SK-N-SH treated with all-trans-retinoic acid at 6 μM for 48 hours (cell line): ENCODE measurements around the gene TTLL6.

Experiments used
- ATAC-seq: fragments of 200-7000 bp; cut with Tn5 transposase; 3 replicates; pipeline ENCODE4 v1.9.1; 2020; ENCODE audit warnings: mild to moderate bottlenecking, moderate library complexity
- ARNTL ChIP-seq: fragments of 450-650 bp; formaldehyde crosslinking; IDR thresholded peaks from 2 replicates; pipeline ENCODE4 v1.5.0; 2020; ENCODE audit warnings: low read depth, mild to moderate bottlenecking, moderate library complexity, borderline replicate concordance
- BACH2 ChIP-seq: fragments of 250-450 bp; sonication (Bioruptor Pico); IDR thresholded peaks from 2 replicates; pipeline ENCODE4 v1.9.0; 2021; ENCODE audit warnings: mild to moderate bottlenecking, borderline replicate concordance
- CSDC2 ChIP-seq: fragments of 250-450 bp; sonication (Bioruptor Pico); IDR thresholded peaks from 2 replicates; pipeline ENCODE4 v1.5.0; 2020; ENCODE audit warnings: mild to moderate bottlenecking, moderate library complexity
- ESRRG ChIP-seq: fragments of 250-450 bp; sonication (Bioruptor Pico); IDR thresholded peaks from 2 replicates; pipeline ENCODE4 v1.6.1; 2021; ENCODE audit warnings: mild to moderate bottlenecking
- OSR1 ChIP-seq: fragments of 250-450 bp; sonication (Bioruptor Pico); IDR thresholded peaks from 2 replicates; pipeline ENCODE4 v1.8.0; 2022; ENCODE audit warnings: moderate library complexity, mild to moderate bottlenecking, inconsistent platforms
- PPARA ChIP-seq: fragments of 250-450 bp; sonication (Bioruptor Pico); IDR thresholded peaks from 2 replicates; pipeline ENCODE4 v1.5.0; 2020; ENCODE audit warnings: mild to moderate bottlenecking, borderline replicate concordance
- RARB ChIP-seq: fragments of 250-450 bp; sonication (Bioruptor Pico); IDR thresholded peaks from 2 replicates; pipeline ENCODE4 v1.8.0; 2021; ENCODE audit warnings: mild to moderate bottlenecking, moderate library complexity
- SNAI2 ChIP-seq: fragments of 250-450 bp; sonication (Bioruptor Pico); IDR thresholded peaks from 2 replicates; pipeline ENCODE4 v1.5.0; 2020; ENCODE audit warnings: mild to moderate bottlenecking, moderate library complexity
- TCF4 ChIP-seq: fragments of 250-450 bp; sonication (Bioruptor Pico); IDR thresholded peaks from 2 replicates; pipeline ENCODE4 v1.8.0; 2021; ENCODE audit warnings: mild to moderate bottlenecking, moderate library complexity, borderline replicate concordance
- TOX ChIP-seq: fragments of 250-450 bp; sonication (Bioruptor Pico); IDR thresholded peaks from 2 replicates; pipeline ENCODE4 v1.8.0; 2021; ENCODE audit warnings: mild to moderate bottlenecking, moderate library complexity, borderline replicate concordance
- ZC3H10 ChIP-seq: fragments of 250-450 bp; sonication (Bioruptor Pico); IDR thresholded peaks from 2 replicates; pipeline ENCODE4 v1.5.1; 2021; ENCODE audit warnings: mild to moderate bottlenecking, moderate library complexity
- ZFP3 ChIP-seq: fragments of 250-450 bp; sonication (Bioruptor Pico); IDR thresholded peaks from 2 replicates; pipeline ENCODE4 v1.5.0; 2020; ENCODE audit warnings: mild to moderate bottlenecking, moderate library complexity
- ZFP30 ChIP-seq: fragments of 450-650 bp; formaldehyde crosslinking; IDR thresholded peaks from 2 replicates; pipeline ENCODE4 v1.5.0; 2022; ENCODE audit warnings: mild to moderate bottlenecking, moderate library complexity
- ZNF565 ChIP-seq: fragments of 450-650 bp; formaldehyde crosslinking; conservative IDR thresholded peaks from 2 replicates; pipeline ENCODE4 v1.5.0; 2020; ENCODE audit warnings: low read depth, mild to moderate bottlenecking, moderate library complexity
- ZNF70 ChIP-seq: fragments of 450-650 bp; formaldehyde crosslinking; IDR thresholded peaks from 2 replicates; pipeline ENCODE4 v1.5.0; 2020; ENCODE audit warnings: mild to moderate bottlenecking, moderate library complexity
- ZNF8 ChIP-seq: fragments of 450-650 bp; formaldehyde crosslinking; IDR thresholded peaks from 2 replicates; pipeline ENCODE4 v1.5.0; 2020; ENCODE audit warnings: mild to moderate bottlenecking, moderate library complexity
- TF ChIP-seq, protein P1 (sequence below): fragments of 250-450 bp; sonication (Bioruptor Pico); IDR thresholded peaks from 2 replicates; pipeline ENCODE4 v1.8.0; 2021; ENCODE audit warnings: low read depth, mild to moderate bottlenecking, moderate library complexity, borderline replicate concordance
- TF ChIP-seq, protein P2 (sequence below): fragments of 250-450 bp; sonication (Bioruptor Pico); IDR thresholded peaks from 2 replicates; pipeline ENCODE4 v1.8.0; 2020; ENCODE audit warnings: mild to moderate bottlenecking, moderate library complexity, borderline replicate concordance
- TF ChIP-seq, protein P3 (sequence below): fragments of 250-450 bp; sonication (Bioruptor Pico); IDR thresholded peaks from 2 replicates; pipeline ENCODE4 v1.5.1; 2020; ENCODE audit warnings: low read depth, mild to moderate bottlenecking, moderate library complexity
- TF ChIP-seq, protein P4 (sequence below): fragments of 250-450 bp; sonication (Bioruptor Pico); IDR thresholded peaks from 2 replicates; pipeline ENCODE4 v1.5.1; 2021; ENCODE audit warnings: mild to moderate bottlenecking, moderate library complexity
- TF ChIP-seq, protein P5 (sequence below): fragments of 250-450 bp; sonication (Bioruptor Pico); IDR thresholded peaks from 2 replicates; pipeline ENCODE4 v1.5.0; 2020; ENCODE audit warnings: mild to moderate bottlenecking, moderate library complexity

The TTLL6 gene

DNA sequence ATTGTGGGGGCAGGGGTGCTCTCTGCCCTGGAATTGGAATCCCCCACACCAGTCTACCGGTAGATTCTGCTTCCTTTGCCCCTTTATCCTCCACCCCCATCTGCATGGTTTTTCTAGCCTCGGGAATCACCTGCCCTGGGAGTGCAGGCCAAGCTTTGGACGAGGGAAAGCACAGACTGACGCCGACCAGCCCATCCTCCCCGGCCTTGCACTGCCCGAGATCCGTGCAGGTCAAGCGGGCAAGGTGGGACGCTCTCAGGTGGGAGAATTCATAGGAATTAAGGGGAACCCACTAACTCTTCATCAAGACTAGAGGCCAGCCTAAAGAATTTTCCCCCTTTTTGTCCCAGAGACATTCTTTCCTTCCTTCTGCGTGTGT, 78.6 kb downstream of the TTLL6 start:
- TF ChIP-seq, protein P1, sequence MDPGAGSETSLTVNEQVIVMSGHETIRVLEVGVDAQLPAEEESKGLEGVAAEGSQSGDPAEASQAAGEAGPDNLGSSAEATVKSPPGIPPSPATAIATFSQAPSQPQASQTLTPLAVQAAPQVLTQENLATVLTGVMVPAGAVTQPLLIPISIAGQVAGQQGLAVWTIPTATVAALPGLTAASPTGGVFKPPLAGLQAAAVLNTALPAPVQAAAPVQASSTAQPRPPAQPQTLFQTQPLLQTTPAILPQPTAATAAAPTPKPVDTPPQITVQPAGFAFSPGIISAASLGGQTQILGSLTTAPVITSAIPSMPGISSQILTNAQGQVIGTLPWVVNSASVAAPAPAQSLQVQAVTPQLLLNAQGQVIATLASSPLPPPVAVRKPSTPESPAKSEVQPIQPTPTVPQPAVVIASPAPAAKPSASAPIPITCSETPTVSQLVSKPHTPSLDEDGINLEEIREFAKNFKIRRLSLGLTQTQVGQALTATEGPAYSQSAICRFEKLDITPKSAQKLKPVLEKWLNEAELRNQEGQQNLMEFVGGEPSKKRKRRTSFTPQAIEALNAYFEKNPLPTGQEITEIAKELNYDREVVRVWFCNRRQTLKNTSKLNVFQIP (CRISPR knock-in tag), result no peak
- no peak for TF ChIP-seq ARNTL (CRISPR knock-in tag)
- no peak for TF ChIP-seq ZFP3 (CRISPR knock-in tag)
- TF ChIP-seq ZNF565 (CRISPR knock-in tag), result no peak
- no peak for TF ChIP-seq ZFP30 (CRISPR knock-in tag)
- TF ChIP-seq ZC3H10, result no peak
- TF ChIP-seq CSDC2 (CRISPR knock-in tag), result no peak
- TF ChIP-seq ZNF8 (CRISPR knock-in tag), result no peak
- no peak for TF ChIP-seq BACH2 (CRISPR knock-in tag)
- TF ChIP-seq, protein P2, sequence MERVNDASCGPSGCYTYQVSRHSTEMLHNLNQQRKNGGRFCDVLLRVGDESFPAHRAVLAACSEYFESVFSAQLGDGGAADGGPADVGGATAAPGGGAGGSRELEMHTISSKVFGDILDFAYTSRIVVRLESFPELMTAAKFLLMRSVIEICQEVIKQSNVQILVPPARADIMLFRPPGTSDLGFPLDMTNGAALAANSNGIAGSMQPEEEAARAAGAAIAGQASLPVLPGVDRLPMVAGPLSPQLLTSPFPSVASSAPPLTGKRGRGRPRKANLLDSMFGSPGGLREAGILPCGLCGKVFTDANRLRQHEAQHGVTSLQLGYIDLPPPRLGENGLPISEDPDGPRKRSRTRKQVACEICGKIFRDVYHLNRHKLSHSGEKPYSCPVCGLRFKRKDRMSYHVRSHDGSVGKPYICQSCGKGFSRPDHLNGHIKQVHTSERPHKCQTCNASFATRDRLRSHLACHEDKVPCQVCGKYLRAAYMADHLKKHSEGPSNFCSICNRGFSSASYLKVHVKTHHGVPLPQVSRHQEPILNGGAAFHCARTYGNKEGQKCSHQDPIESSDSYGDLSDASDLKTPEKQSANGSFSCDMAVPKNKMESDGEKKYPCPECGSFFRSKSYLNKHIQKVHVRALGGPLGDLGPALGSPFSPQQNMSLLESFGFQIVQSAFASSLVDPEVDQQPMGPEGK (CRISPR knock-in tag), result no peak
- ATAC-seq, result no peak

DNA sequence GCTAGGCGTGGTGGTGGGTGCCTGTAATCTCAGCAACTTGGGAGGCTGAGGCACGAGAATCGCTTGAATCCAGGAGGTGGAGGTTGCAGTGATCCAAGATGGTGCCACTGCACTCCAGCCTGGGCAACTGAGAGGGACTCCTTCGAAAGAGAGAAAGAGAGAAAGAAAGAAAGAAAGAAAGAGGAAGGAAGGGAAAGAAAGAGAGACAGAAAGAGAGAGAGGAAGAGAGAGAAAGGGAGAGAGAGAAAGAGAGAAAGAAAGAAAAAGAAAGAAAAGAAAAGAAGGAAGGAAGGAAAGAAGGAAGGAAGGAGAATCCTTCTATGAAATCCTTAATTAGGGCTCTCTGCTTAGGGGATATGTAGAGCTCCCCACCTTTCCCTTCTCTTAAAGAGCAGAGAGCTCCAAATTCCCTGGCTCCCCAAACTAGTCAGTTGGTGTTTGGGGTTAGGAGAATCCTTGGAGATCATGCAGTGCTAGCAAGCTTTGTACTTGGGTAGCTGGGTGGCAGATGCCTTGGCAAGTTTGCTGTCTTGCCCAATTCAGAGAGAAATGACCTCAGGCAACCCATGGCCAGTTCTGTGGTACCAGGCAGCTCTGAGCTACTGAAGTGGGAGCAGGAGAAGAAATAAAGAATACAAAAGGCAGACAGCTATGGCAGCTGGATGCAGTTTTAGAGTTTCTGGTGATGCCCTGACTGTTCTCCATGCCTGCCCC, 79.5 kb downstream of the TTLL6 start:
- ATAC-seq, result no peak
- TF ChIP-seq ZFP3 (CRISPR knock-in tag) (no peak), BACH2 (CRISPR knock-in tag) (no peak), TOX (CRISPR knock-in tag) (no peak), ZFP30 (CRISPR knock-in tag) (no peak), ESRRG (CRISPR knock-in tag) (no peak), ZNF70 (CRISPR knock-in tag) (no peak), ZNF8 (CRISPR knock-in tag) (no peak), PPARA (no peak), ARNTL (CRISPR knock-in tag) (no peak), RARB (CRISPR knock-in tag) (no peak), ZNF565 (CRISPR knock-in tag) (no peak), ZC3H10 (no peak), SNAI2 (CRISPR knock-in tag) (no peak), TCF4 (CRISPR knock-in tag) (no peak), OSR1 (CRISPR knock-in tag) (no peak)
- TF ChIP-seq, protein P2 (CRISPR knock-in tag), result no peak
- TF ChIP-seq, protein P1 (CRISPR knock-in tag), result no peak
- TF ChIP-seq, protein P3, sequence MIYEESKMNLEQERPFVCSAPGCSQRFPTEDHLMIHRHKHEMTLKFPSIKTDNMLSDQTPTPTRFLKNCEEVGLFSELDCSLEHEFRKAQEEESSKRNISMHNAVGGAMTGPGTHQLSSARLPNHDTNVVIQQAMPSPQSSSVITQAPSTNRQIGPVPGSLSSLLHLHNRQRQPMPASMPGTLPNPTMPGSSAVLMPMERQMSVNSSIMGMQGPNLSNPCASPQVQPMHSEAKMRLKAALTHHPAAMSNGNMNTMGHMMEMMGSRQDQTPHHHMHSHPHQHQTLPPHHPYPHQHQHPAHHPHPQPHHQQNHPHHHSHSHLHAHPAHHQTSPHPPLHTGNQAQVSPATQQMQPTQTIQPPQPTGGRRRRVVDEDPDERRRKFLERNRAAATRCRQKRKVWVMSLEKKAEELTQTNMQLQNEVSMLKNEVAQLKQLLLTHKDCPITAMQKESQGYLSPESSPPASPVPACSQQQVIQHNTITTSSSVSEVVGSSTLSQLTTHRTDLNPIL (CRISPR knock-in tag), result no peak
- TF ChIP-seq, protein P4, sequence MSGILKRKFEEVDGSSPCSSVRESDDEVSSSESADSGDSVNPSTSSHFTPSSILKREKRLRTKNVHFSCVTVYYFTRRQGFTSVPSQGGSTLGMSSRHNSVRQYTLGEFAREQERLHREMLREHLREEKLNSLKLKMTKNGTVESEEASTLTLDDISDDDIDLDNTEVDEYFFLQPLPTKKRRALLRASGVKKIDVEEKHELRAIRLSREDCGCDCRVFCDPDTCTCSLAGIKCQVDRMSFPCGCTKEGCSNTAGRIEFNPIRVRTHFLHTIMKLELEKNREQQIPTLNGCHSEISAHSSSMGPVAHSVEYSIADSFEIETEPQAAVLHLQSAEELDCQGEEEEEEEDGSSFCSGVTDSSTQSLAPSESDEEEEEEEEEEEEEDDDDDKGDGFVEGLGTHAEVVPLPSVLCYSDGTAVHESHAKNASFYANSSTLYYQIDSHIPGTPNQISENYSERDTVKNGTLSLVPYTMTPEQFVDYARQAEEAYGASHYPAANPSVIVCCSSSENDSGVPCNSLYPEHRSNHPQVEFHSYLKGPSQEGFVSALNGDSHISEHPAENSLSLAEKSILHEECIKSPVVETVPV (CRISPR knock-in tag), result no peak
- TF ChIP-seq, protein P5, sequence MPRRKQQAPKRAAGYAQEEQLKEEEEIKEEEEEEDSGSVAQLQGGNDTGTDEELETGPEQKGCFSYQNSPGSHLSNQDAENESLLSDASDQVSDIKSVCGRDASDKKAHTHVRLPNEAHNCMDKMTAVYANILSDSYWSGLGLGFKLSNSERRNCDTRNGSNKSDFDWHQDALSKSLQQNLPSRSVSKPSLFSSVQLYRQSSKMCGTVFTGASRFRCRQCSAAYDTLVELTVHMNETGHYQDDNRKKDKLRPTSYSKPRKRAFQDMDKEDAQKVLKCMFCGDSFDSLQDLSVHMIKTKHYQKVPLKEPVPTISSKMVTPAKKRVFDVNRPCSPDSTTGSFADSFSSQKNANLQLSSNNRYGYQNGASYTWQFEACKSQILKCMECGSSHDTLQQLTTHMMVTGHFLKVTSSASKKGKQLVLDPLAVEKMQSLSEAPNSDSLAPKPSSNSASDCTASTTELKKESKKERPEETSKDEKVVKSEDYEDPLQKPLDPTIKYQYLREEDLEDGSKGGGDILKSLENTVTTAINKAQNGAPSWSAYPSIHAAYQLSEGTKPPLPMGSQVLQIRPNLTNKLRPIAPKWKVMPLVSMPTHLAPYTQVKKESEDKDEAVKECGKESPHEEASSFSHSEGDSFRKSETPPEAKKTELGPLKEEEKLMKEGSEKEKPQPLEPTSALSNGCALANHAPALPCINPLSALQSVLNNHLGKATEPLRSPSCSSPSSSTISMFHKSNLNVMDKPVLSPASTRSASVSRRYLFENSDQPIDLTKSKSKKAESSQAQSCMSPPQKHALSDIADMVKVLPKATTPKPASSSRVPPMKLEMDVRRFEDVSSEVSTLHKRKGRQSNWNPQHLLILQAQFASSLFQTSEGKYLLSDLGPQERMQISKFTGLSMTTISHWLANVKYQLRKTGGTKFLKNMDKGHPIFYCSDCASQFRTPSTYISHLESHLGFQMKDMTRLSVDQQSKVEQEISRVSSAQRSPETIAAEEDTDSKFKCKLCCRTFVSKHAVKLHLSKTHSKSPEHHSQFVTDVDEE (CRISPR knock-in tag), result no peak
- TF ChIP-seq, all 23 proteins: peak for 0
